Measurements from ENCODE around the gene FUOM. TPM values are rescaled to one million over a fixed set of nuclear protein-coding genes. Genes with fewer than 3 reads are reported as not detected.

Gene FUOM
- total RNA-seq, 1 experiment from 2014 or later = 16.0 TPM

- DNase-seq (ENCODE audit: low spot score) = no peak
These were observed 30.8 kb downstream of the FUOM start for GRCh38 chr10:133326745-133327650.

GRCh38 chr10:133326223-133326551, 31.6 kb downstream of the FUOM start:
- DNase-seq (ENCODE audit: low spot score) = no peak
- CTCF ChIA-PET = no interaction called here
- Histone ChIP-seq H3K9me3 (ENCODE audit: low read depth, low read length, poor library complexity, severe bottlenecking) (no peaks in the 10 kb centered on the region), H3K4me3 (ENCODE audit: low read depth, low read length, poor library complexity, severe bottlenecking) (peak overlapping the region; percentile 56), H3K27ac (ENCODE audit: low read depth, low read length, poor library complexity, severe bottlenecking) (no peak overlapping the region), H3K27me3 (replicated peaks; ENCODE audit: insufficient read depth, low read depth, low read length, poor library complexity) (peaks cover 15% of the 10 kb centered on the region), H3K4me1 (ENCODE audit: insufficient read depth, low read length, poor library complexity, severe bottlenecking) (peaks cover 15% of the 10 kb centered on the region), H3K36me3 (ENCODE audit: insufficient read depth, low read length, poor library complexity, severe bottlenecking) (no peaks in the 10 kb centered on the region)
- no TSS peak for BruUV-seq (replicated peaks)
- no peak for TF ChIP-seq CTCF (conservative IDR thresholded peaks at IDR 0.05; ENCODE audit: low read depth, low read length)
- no peak for TF ChIP-seq EZH2 (IDR thresholded peaks at IDR 0.05; ENCODE audit: borderline replicate concordance, low read depth, low read length, poor library complexity, severe bottlenecking)
- intact Hi-C loops (cut with micrococcal nuclease; ENCODE audit: unreplicated experiment) = loop anchor here (5.0 kb wide), 1 partner anchor 196 kb away; no protein-coding TSS in a partner anchor
- POLR2A ChIA-PET (ENCODE audit: low non-redundant PET) = no interaction called here

More at GRCh38 chr10:133326745-133327650, 30.8 kb downstream of the FUOM start:
- no TSS peak for BruUV-seq (replicated peaks)
- Histone ChIP-seq H3K27me3 (replicated peaks; ENCODE audit: insufficient read depth, low read depth, low read length, poor library complexity) (peaks cover 23% of the 10 kb centered on the region), H3K9me3 (ENCODE audit: low read depth, low read length, poor library complexity, severe bottlenecking) (no peaks in the 10 kb centered on the region), H3K36me3 (ENCODE audit: insufficient read depth, low read length, poor library complexity, severe bottlenecking) (no peaks in the 10 kb centered on the region), H3K27ac (ENCODE audit: low read depth, low read length, poor library complexity, severe bottlenecking) (no peak overlapping the region), H3K4me3 (ENCODE audit: low read depth, low read length, poor library complexity, severe bottlenecking) (no peak overlapping the region), H3K4me1 (ENCODE audit: insufficient read depth, low read length, poor library complexity, severe bottlenecking) (peaks cover 15% of the 10 kb centered on the region)
- ChIA-PET POLR2A (ENCODE audit: low non-redundant PET) (no interaction called here), CTCF (no interaction called here)
- no peak for TF ChIP-seq EZH2 (IDR thresholded peaks at IDR 0.05; ENCODE audit: borderline replicate concordance, low read depth, low read length, poor library complexity, severe bottlenecking)
- no peak for TF ChIP-seq CTCF (conservative IDR thresholded peaks at IDR 0.05; ENCODE audit: low read depth, low read length)
- intact Hi-C loops (cut with micrococcal nuclease; ENCODE audit: unreplicated experiment) = loop anchor here (5.0 kb wide), 1 partner anchor 195 kb away; no protein-coding TSS in a partner anchor

- BruUV-seq (replicated peaks) = no TSS peak
- H3K36me3 ChIP-seq (ENCODE audit: insufficient read depth, low read length, poor library complexity, severe bottlenecking) = no peaks in the 10 kb centered on the region
- DNase-seq (ENCODE audit: low spot score) = no peak
- no peak for TF ChIP-seq CTCF (conservative IDR thresholded peaks at IDR 0.05; ENCODE audit: low read depth, low read length)
- peak; percentile 66 for TF ChIP-seq EZH2 (IDR thresholded peaks at IDR 0.05; ENCODE audit: borderline replicate concordance, low read depth, low read length, poor library complexity, severe bottlenecking)
- intact Hi-C loops (cut with micrococcal nuclease; ENCODE audit: unreplicated experiment) = loop anchor here (5.0 kb wide), 1 partner anchor 197 kb away; no protein-coding TSS in a partner anchor
- POLR2A ChIA-PET (ENCODE audit: low non-redundant PET) = no interaction called here
- peaks cover 15% of the 10 kb centered on the region for H3K27me3 ChIP-seq (replicated peaks; ENCODE audit: insufficient read depth, low read depth, low read length, poor library complexity)
- no peak overlapping the region for H3K27ac ChIP-seq (ENCODE audit: low read depth, low read length, poor library complexity, severe bottlenecking)
- peak overlapping the region; percentile 56 for H3K4me3 ChIP-seq (ENCODE audit: low read depth, low read length, poor library complexity, severe bottlenecking)
- H3K4me1 ChIP-seq (ENCODE audit: insufficient read depth, low read length, poor library complexity, severe bottlenecking) = peaks cover 15% of the 10 kb centered on the region
- CTCF ChIA-PET = no interaction called here
- no peaks in the 10 kb centered on the region for H3K9me3 ChIP-seq (ENCODE audit: low read depth, low read length, poor library complexity, severe bottlenecking)
These were observed 32.2 kb downstream of the FUOM start for GRCh38 chr10:133325440-133326222.

All from A673 (cell line).